Putamen (tissue), 1 donor: ENCODE data around the gene ELK3.

Experiments
- DNase-seq: peaks from one replicate; pipeline ENCODE4 v3.0.0-alpha.2; 2016; ENCODE audit warnings: low spot score

Gene ELK3

DNA sequence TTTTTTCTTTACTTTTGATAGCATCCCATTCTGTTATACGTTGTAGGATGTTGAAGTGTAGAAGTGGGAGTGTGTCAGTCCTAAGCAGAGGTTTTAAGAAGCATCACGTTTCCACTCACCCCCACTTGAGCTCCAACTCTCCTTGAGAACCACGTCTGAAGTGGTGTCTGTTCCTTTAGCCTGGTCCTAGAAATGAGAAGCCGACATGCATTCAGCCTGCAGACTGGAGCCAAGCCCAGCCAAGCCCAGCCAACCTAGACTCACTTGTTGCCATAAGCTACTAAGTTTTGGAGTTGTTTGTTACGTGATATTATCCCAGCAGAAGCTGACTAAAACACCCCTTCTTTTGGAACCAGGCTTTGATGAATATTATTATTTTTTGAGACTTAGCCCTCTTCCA lies 4.4 kb upstream of the ELK3 start:
- no peak for DNase-seq

GRCh38 chr12:96190413-96191108 lies 3.6 kb upstream of the ELK3 start:
- DNase-seq, result no peak

DNA sequence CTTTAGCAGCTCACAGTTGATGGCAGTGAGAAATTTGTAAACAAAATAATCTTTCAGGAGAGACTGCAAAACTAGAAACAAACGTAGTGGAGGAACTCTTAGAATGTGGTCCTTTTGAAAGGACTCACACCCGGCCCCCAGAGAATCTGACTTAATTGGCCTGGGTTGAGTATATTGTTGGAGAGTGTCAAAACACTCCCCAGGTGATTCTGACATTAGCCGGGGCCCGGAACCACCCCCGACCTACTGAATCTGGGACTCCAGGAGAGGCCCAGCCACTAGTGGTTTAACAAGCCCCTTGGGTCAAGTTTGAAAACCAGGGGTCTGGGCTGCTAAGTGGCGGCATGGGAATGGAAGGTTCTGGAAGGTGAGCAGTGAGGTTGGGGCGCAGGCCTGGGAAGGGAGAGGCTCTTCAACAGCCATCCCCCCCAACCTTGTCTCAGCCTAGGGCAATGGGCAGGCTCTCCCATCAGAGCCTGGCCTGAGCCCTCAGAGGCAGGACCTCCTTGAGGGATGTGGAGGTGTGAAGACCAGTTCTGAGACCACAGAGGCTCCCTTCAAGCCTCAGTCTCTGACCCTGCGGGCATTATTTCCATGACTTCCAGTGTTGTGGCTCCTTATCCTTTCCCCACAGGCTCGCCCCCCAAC lies 1.1 kb upstream of the ELK3 start:
- DNase-seq, result no peak

- DNase-seq, result no peak
Measured at GRCh38 chr12:96194576-96194889, 358 bp downstream of the ELK3 start.

DNA sequence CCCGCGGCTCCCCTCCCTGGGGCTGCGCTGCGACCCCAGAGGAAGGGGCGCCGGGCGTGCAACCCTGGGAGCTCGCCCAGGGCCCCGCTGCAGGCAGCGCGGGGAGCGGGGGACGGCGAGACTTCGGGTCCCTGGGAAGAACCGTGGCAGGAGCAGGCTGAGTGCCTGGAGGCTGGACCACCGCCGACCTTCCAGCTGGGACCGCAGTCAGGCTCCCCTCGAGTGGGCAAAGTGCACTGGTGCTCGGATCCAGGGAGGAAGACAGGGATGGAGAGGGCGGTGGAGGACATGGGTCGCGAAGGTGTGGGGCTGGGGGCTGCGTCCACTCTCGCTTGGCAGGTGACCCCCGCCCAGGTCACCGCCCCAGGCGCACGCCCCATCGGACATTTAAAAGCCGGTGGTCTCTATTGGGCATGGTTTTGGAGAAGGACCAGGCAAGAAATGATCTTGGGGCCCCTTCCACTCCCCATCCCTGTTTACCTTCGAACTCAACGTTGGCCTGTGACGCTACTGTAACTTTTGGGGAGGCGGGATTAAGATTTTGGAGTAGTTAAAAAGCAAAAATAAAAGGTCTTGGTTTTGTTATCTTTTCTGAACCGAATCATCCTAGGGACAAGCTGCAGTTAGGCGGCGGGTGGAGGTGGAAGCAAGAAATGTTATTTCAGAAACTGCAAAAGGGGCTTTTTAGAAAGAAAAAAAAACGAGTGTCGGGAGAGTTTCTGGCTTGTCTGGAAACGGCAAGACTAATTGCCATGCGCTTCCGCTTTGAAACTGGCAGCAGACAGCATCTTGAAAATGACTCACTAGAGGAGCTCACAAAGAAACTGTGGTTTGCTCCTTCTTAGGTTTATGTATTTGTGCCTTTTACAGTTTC lies 1.0 kb downstream of the ELK3 start:
- DNase-seq, result no peak

DNA sequence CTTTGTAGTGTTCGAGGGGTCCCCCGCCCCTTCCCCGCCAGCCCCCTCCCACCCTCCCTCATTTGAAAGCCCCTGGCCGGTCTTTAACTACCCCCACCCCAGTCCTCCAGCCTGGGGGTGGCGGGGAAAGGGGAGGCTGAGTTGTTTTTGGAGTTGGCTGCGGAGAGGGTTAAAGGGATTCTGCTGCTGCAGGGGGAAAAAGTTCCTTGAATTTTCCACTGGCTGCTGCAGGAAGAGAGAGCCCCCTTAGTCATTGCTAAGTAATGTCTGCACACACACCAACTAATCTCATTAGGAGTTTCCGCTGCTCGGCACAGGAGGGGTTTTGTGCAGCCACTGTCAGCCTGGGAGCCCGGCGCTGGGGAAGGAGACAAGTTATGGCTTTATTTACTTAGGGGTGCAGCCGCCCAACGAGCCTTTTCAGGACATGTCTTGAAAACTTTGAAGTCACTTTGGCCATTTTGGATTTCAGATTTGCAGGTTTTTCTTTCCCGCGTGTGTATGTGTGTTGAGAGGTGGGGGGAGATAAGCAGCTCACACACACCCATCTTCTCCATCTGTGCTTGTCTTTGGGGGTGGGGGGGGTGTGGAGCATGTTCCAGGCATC lies 1.8 kb downstream of the ELK3 start:
- DNase-seq, result no peak

- no peak for DNase-seq
Measured at GRCh38 chr12:96196781-96197180, 2.6 kb downstream of the ELK3 start.

GRCh38 chr12:96197503-96198272 lies 3.5 kb downstream of the ELK3 start:
- DNase-seq, result no peak

DNA sequence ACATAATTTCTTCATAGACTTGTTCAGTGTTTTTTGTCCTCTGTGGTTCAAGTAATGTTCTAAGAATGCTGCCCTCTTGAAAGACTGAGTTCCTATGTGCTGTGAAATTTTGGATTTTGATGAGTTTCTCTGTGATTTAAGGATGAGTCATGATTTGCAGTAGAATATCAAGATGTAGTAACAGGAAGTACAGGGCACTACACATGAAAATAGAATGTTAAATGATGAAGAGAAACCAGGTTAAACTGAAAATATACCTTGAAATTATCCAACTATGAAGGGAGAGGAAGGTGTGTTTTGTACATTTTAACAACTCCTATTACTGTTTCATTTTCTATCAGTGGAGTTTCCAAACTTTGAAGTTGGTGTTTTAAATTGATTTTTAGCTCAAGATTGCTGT lies 4.8 kb downstream of the ELK3 start:
- DNase-seq, result no peak

DNA sequence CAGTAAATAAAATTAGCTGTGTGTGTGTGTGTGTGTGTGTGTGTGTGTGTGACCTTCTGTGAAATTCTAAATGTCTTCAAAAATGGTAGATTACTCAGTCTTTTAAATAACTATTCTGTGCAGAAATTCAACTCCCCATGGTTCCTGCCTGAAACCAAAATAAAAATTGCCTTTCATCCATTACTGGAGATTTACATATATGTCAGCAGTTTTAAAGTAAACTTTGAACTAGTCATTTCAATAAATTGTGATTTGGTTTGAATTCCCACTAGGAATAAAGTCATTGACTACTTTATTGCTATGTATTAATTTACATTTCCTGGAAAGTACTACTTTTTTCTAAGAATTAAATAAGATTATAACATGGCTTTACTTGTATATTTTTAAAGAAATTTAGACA lies 5.3 kb downstream of the ELK3 start:
- no peak for DNase-seq

DNA sequence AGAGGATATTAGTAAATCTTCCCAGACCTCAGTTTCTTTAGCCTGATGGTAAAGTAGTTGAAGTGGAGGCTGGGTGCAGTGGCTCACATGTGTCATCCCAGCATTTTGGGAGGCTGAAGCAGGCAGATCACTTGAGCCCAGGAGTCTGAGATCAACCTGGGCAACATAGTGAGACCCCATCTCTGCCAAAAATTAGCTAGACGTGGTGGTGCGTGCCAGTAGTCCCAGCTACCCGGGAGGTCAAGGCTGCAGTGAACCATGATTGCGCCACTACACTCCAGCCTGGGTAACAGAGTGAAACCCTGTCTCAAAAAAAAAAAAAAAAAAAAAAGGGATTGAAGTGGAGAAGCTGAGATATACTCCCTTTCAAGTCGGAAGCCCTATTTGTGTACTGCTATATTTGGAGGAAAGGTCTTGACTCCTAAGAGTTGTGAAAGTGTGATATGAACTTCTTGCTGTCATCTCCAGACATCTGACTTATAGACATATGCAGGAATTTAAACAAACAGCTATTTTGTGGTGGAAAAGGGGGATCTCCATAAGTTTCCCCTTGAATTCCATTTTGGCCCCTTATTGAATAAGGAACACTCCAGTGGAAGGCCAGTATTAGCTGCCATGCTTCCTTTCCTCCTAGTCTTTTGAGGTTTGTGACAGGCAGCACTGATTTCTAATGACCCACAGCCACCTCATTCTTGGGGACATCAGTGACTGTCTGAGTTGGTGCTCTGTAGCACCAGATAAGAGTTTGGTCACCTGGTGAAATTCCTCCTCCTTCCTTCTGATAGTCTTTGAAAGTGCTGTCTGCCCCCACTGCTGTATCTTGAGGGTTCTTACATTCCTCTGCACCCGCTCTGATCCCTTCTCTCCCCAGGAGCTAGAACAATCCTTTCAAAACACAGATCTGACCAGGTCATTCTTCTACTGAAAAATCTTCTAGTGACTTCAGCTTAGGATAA lies 7.4 kb downstream of the ELK3 start:
- DNase-seq, result no peak

DNA sequence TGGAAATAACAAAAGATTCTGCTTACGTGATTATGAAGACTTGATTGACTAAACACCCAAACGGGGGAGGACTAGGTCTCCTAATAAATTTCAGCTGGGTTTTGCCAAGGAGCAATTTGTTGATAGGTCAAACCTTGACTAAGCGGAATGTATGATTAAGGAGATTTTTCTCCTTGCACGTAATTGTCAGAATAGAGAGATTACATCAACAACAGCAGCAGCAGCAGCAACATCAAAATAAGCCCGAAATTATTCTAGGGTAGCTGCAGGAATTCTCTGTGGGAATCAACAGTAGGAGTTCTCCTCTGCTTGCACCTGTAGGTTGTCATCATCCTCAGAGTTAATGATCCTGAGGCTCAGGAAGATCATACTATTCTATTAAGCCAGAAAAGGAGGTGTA lies 10.2 kb downstream of the ELK3 start:
- DNase-seq, result no peak

GRCh38 chr12:96205908-96206307 lies 11.7 kb downstream of the ELK3 start:
- no peak for DNase-seq

DNA sequence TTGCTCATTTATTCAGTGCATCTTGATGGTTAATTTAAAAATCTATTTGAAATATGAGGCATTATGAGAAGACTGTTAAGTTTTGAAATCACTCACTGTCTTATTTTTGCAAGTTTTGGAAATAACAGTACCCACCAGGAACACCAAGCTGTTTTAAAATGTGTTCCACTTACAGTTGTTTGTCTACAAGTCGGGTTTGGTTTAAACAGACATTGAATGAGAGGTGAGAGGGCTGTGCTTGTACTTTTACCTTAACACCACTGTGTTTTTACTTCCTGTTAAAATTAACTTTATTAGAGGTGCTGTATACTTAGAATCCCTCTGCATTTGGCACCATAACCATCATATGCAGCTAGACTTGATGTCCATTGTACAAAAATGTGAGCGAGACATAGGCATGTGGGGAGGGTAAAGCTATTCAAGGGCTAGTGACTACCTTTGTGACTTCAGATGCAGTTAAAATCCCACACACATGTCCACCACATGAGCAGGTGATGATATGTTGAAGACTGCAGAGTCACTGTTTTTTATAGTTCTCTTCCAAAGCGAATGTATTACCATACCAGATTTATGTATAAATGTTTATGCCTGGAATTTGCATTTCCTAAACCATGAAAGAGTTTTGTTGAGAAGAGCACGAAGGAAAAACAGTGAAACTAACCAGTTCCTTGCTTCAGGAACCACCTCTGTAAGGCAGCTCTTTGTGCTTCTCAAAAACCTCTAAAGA lies 12.9 kb downstream of the ELK3 start:
- DNase-seq, result no peak

DNA sequence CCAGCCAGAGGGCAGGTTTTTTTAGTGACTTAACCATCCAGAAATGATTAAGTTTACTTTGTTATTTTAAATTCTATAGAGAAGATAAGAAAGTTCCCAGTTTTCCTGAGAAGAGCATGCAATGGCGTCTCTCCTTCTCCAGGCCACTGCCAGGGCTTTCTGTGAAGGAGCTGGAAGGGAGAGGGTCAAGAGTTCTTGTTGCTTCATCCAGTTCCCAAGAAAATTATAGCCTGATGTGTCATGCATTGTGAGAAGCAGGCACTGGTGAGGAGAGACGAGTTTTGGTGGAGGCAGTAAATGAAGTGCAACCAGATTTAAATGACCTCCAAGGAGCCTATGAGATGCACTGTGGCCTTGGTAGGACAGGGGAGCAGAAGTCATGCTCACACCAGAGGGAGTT lies 14.2 kb downstream of the ELK3 start:
- no peak for DNase-seq

DNA sequence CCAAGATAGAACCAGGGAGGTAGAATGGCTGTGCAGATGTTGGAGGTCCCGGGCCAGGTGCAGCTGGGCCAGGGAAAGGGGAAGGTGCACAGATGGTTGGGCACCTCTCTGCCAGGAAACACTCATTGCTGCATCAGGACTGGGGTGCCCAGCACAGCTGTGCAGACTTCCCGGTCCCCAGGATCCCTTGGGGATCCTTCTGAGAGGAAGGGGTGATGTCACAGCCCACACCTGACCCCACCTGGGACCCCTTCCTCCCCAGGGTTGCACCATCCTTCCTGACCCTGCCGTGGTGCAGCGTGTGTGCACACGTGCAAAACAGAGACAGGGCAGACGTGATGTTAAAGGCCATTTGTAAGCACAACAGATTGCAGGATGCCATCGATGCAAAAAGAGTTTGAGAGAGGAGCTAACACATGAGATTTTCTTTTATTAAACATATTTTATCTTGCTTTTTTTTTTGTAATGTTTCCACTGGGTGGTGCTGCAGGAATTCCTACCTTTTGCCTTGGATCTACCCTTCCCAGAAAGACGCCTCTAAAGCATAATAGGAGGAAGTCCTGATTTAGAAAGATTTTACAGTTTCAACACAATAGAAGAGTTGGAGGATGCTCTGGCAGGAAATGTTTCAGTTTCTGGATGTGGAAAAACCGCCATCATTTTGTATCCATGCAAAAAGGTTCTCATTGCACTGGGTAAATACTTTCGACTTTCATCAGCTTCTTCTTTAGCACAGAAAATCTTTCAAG lies 14.8 kb downstream of the ELK3 start:
- DNase-seq, result peak; percentile 53

DNA sequence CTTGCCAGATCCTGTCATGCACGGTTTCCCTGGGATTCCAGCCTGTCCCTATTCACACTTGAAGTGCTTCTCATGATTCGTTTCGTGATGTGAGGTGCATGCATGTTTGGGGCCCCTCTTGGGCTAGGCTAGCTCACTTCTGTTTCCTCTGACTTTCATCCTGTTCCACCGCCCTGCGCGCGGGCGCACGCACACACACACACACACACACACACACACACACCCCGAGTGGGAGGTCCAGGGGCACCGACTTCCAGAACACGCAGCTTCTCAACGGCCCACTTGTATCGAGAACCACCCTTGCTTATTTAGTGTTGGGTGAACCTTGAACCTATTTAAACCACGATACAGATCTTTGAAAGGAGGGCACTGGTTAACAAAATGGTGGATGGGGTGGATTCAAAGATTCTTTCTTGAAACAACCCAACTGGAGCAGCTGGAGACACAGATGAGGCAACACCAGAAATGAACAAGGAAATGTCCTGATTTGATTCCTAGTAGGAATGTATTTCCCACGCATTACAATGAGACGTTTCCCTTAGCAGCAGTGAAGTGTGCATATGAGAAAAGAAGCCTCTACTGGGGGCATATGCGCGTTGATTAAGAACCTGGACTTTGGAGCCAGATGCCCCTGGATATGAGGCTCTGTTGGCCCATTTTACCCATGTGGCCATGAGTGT lies 16.3 kb downstream of the ELK3 start:
- DNase-seq, result no peak

DNA sequence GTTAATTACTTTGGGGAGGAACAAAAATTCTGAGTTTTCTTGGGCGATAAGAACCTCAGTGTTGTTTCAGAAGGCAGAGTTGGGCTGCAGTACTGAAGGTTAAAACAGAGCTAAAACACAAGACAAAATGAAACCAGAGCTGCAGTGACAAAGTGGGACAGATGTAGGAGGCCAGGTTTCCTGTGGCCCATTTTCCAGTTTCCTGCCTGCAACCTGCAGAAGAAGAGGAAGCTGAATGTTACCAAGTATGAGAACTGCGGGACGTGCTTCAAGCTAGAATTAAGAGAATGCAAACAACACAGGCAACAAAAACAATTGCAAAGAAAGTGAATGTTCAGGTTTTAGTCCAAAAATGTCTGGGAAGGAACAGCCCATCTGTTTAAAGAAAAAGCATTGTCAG lies 17.8 kb downstream of the ELK3 start:
- peak; percentile 34 for DNase-seq
